H1 (cell line): ENCODE data around the gene TEK.

Experiments used
- CTCF ChIP-seq, 3 experiments: IDR thresholded peaks; 1 replicate in 2 of 3; 2 replicates in 1 of 3; pipeline versions ENCODE4 v1.5.1 to v1.6.1; 2011; ENCODE audit warnings: low read length in 3 of 3, mild to moderate bottlenecking in 3 of 3, inconsistent platforms in 2 of 3, low read depth in 1 of 3, moderate library complexity in 1 of 3; ENCODE audit not compliant: insufficient read depth in 1 of 3; ENCODE audit errors: control extremely low read depth in 1 of 3
- POLR2AphosphoS5 ChIP-seq: IDR thresholded peaks from 2 replicates; pipeline ENCODE4 v1.6.1; 2011; ENCODE audit warnings: low read depth, low read length

GRCh38 chr9:27261517-27262211 lies 152.6 kb downstream of the TEK start:
- no peak for TF ChIP-seq POLR2AphosphoS5
- no peak for TF ChIP-seq CTCF (IDR thresholded peaks at IDR 0.05; ENCODE audit: control extremely low read depth in 1 of 3, insufficient read depth in 1 of 3, low read depth in 1 of 3, low read length in 3 of 3)
